ENCODE results near the gene LRRC55.

- TF ChIP-seq POLR2AphosphoS5 (IDR thresholded peaks at IDR 0.05; ENCODE audit: low read depth, low read length) (no peak), POLR2A (IDR thresholded peaks at IDR 0.05; ENCODE audit: low read depth, low read length) (no peak), TAF1 (IDR thresholded peaks at IDR 0.05; ENCODE audit: borderline replicate concordance, low read depth, low read length) (no peak)
Observed at GRCh38 chr11:57150454-57150917, 31.3 kb upstream of the LRRC55 start.

Data from GM12892 (cell line).